Measurements from ENCODE around the gene CCDC116. TPM values are rescaled to one million over a fixed set of nuclear protein-coding genes. Genes with fewer than 3 reads are reported as not detected.

The CCDC116 gene
- total RNA-seq, 1 experiment from 2014 or later = 0.21 TPM

- peaks cover 17% of the 10 kb centered on the region for H3K36me3 Mint-ChIP-seq (ENCODE audit: insufficient read depth, unreplicated experiment)
- peak overlapping the region; percentile 85 for H3K4me3 Mint-ChIP-seq (ENCODE audit: unreplicated experiment)
- H3K27me3 Mint-ChIP-seq (ENCODE audit: insufficient read depth, unreplicated experiment) = no peaks in the 10 kb centered on the region
- ChIA-PET POLR2A (interaction anchor here (0.6 to 3.3 kb wide), 3 partner anchors 9 to 30 kb away, joined by 3 to 23 read pairs (median 7); partner anchors contain the start of genes PPIL2 and SDF2L1), CTCF (interaction anchor here (0.6 to 0.7 kb wide), 3 partner anchors 75 to 1545 kb away, joined by 3 read pairs; no protein-coding TSS in a partner anchor)
- intact Hi-C loops (cut with micrococcal nuclease) = no loop called here
- H3K27ac Mint-ChIP-seq (ENCODE audit: low read depth, unreplicated experiment) = no peak overlapping the region
- no peaks in the 10 kb centered on the region for H3K9me3 Mint-ChIP-seq (ENCODE audit: unreplicated experiment)
- no peak for TF ChIP-seq CTCF (IDR thresholded peaks at IDR 0.05; ENCODE audit: unreplicated experiment)
- BruUV-seq (replicated peaks) = no TSS peak
- DNase-seq (ENCODE audit: unreplicated experiment) = no peak
- no peaks in the 10 kb centered on the region for H3K4me1 Mint-ChIP-seq (ENCODE audit: insufficient read depth, unreplicated experiment)
Observed at GRCh38 chr22:21651521-21652009, 19.0 kb downstream of the CCDC116 start.

GRCh38 chr22:21652010-21652546 is 19.5 kb downstream of the CCDC116 start:
- Mint-ChIP-seq H3K4me3 (ENCODE audit: unreplicated experiment) (peak overlapping the region; percentile 85), H3K9me3 (ENCODE audit: unreplicated experiment) (no peaks in the 10 kb centered on the region), H3K36me3 (ENCODE audit: insufficient read depth, unreplicated experiment) (peaks cover 12% of the 10 kb centered on the region), H3K4me1 (ENCODE audit: insufficient read depth, unreplicated experiment) (peaks cover 5% of the 10 kb centered on the region), H3K27ac (ENCODE audit: low read depth, unreplicated experiment) (no peak overlapping the region), H3K27me3 (ENCODE audit: insufficient read depth, unreplicated experiment) (no peaks in the 10 kb centered on the region)
- intact Hi-C loops (cut with micrococcal nuclease) = no loop called here
- no peak for TF ChIP-seq CTCF (IDR thresholded peaks at IDR 0.05; ENCODE audit: unreplicated experiment)
- BruUV-seq (replicated peaks) = no TSS peak
- DNase-seq (ENCODE audit: unreplicated experiment) = peak; percentile 87
- ChIA-PET CTCF (interaction anchor here (0.6 to 0.7 kb wide), 4 partner anchors 75 to 1546 kb away, joined by 3 read pairs; no protein-coding TSS in a partner anchor), POLR2A (interaction anchor here (0.6 to 3.3 kb wide), 4 partner anchors 10 to 1045 kb away, joined by 3 to 23 read pairs (median 5); partner anchors contain the start of genes PPIL2 and SDF2L1)

- no peak for TF ChIP-seq CTCF (IDR thresholded peaks at IDR 0.05; ENCODE audit: unreplicated experiment)
- TSS peak; percentile 17 for BruUV-seq (replicated peaks)
- H3K27ac Mint-ChIP-seq (ENCODE audit: low read depth, unreplicated experiment) = no peak overlapping the region
- H3K27me3 Mint-ChIP-seq (ENCODE audit: insufficient read depth, unreplicated experiment) = no peaks in the 10 kb centered on the region
- CTCF ChIA-PET = interaction anchor here (0.6 to 1.2 kb wide), 2 partner anchors 10 to 285 kb away, joined by 3 to 4 read pairs; no protein-coding TSS in a partner anchor
- intact Hi-C loops (cut with micrococcal nuclease) = no loop called here
- H3K4me1 Mint-ChIP-seq (ENCODE audit: insufficient read depth, unreplicated experiment) = peaks cover 5% of the 10 kb centered on the region
- H3K9me3 Mint-ChIP-seq (ENCODE audit: unreplicated experiment) = no peaks in the 10 kb centered on the region
- POLR2A ChIA-PET = interaction anchor here (0.7 to 3.3 kb wide), 3 partner anchors 11 to 1045 kb away, joined by 3 to 23 read pairs (median 3); partner anchors contain the start of gene SDF2L1
- peak overlapping the region; percentile 85 for H3K4me3 Mint-ChIP-seq (ENCODE audit: unreplicated experiment)
- peaks cover 10% of the 10 kb centered on the region for H3K36me3 Mint-ChIP-seq (ENCODE audit: insufficient read depth, unreplicated experiment)
- DNase-seq (ENCODE audit: unreplicated experiment) = no peak
Observed at GRCh38 chr22:21652547-21653545, 20.3 kb downstream of the CCDC116 start.

GRCh38 chr22:21657020-21657359 is 24.4 kb downstream of the CCDC116 start:
- no peak overlapping the region for H3K27ac Mint-ChIP-seq (ENCODE audit: low read depth, unreplicated experiment)
- intact Hi-C loops (cut with micrococcal nuclease) = no loop called here
- ChIA-PET CTCF (interaction anchor here (0.5 kb wide), 1 partner anchor 296 kb away, joined by 4 read pairs; the partner anchor contains the start of gene PPM1F), POLR2A (interaction anchor here (0.9 to 1.6 kb wide), 2 partner anchors 9 to 15 kb away, joined by 7 to 8 read pairs; partner anchors contain the start of genes PPIL2 and SDF2L1)
- H3K9me3 Mint-ChIP-seq (ENCODE audit: unreplicated experiment) = no peaks in the 10 kb centered on the region
- BruUV-seq (replicated peaks) = no TSS peak
- peak overlapping the region; percentile 67 for H3K4me3 Mint-ChIP-seq (ENCODE audit: unreplicated experiment)
- TF ChIP-seq CTCF (IDR thresholded peaks at IDR 0.05; ENCODE audit: unreplicated experiment) = no peak
- no peaks in the 10 kb centered on the region for H3K27me3 Mint-ChIP-seq (ENCODE audit: insufficient read depth, unreplicated experiment)
- DNase-seq (ENCODE audit: unreplicated experiment) = no peak
- H3K4me1 Mint-ChIP-seq (ENCODE audit: insufficient read depth, unreplicated experiment) = peaks cover 5% of the 10 kb centered on the region
- H3K36me3 Mint-ChIP-seq (ENCODE audit: insufficient read depth, unreplicated experiment) = no peaks in the 10 kb centered on the region
